MCF 10A (cell line): ENCODE data around the gene WDR4. TPM values are rescaled to one million over a fixed set of nuclear protein-coding genes. Genes with fewer than 3 reads are reported as not detected.

ENCODE experiments used
- BruUV-seq: library from RNA; stranded (reverse); fragments of 400-500 nt; replicated peaks from 2 replicates; lab custom pipeline; 2021; lab: Mats Ljungman, UMichigan
- CTCF ChIA-PET: fragments of 300-600 bp; sonication (Branson Sonifier 250); formaldehyde crosslinking; extraction: SDS; loops from one replicate; lab custom pipeline; 2021; ENCODE audit warnings: antibody characterized with exemption, inconsistent platforms; lab: Yijun Ruan, JAX
- POLR2A ChIA-PET: fragments of 300-600, 350-650 bp; sonication (Branson Sonifier 250); formaldehyde crosslinking; extraction: SDS; loops from one replicate; lab custom pipeline; 2020; ENCODE audit warnings: antibody characterized with exemption, inconsistent platforms; lab: Yijun Ruan, JAX
- DNase-seq: peaks from one replicate; pipeline ENCODE4 v3.0.0-alpha.2; 2018; ENCODE audit not compliant: unreplicated experiment
- H3K27ac Mint-ChIP-seq: one replicate; pipeline ENCODE4 v1.8.0; 2022; ENCODE audit warnings: mild to moderate bottlenecking, low read depth, mixed read lengths; ENCODE audit not compliant: unreplicated experiment
- H3K27me3 Mint-ChIP-seq: one replicate; pipeline ENCODE4 v1.8.0; 2022; ENCODE audit warnings: mixed read lengths; ENCODE audit not compliant: insufficient read depth, unreplicated experiment
- H3K36me3 Mint-ChIP-seq: one replicate; pipeline ENCODE4 v1.8.0; 2022; ENCODE audit warnings: mild to moderate bottlenecking, moderate library complexity, mixed read lengths; ENCODE audit not compliant: insufficient read depth, unreplicated experiment
- H3K4me1 Mint-ChIP-seq: one replicate; pipeline ENCODE4 v1.8.0; 2022; ENCODE audit warnings: mixed read lengths; ENCODE audit not compliant: insufficient read depth, unreplicated experiment
- H3K4me3 Mint-ChIP-seq: one replicate; pipeline ENCODE4 v1.8.0; 2022; ENCODE audit warnings: mild to moderate bottlenecking, moderate library complexity, mixed read lengths; ENCODE audit not compliant: unreplicated experiment
- H3K9me3 Mint-ChIP-seq: one replicate; pipeline ENCODE4 v1.8.0; 2022; ENCODE audit warnings: mixed read lengths; ENCODE audit not compliant: unreplicated experiment
- CTCF ChIP-seq: fragments of 200-600 bp; IDR thresholded peaks from one replicate; pipeline ENCODE4 v1.8.0; 2022; ENCODE audit warnings: antibody characterized with exemption, mild to moderate bottlenecking; ENCODE audit not compliant: unreplicated experiment
- intact Hi-C: fragments of 100-400 bp; cut with micrococcal nuclease; formaldehyde crosslinking; loops from 2 replicates; pipeline ENCODE4 v1.14.1; 2022
- total RNA-seq: library from RNA; stranded (reverse); gene quantifications from 2 replicates; pipeline ENCODE4 v1.2.3, GENCODE V29; 2022

The WDR4 gene
- total RNA-seq, 1 experiment from 2014 or later, result 34.4 TPM

DNA sequence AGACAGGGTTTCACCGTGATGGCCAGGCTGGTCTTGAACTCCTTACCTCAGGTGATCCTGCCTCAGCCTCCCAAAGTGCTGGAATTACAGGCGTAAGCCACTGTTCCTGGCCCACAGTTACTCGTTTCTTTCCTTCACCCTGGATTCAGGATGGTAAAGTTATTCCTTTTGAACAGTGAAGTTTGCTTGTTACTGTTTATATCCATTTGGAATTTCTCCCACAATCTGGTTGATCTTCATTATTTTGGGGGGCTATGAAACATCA, 43.0 kb downstream of the WDR4 start:
- no peak overlapping the region for H3K4me3 Mint-ChIP-seq
- H3K27me3 Mint-ChIP-seq, result no peaks in the 10 kb centered on the region
- H3K27ac Mint-ChIP-seq, result no peak overlapping the region
- peaks cover 47% of the 10 kb centered on the region for H3K36me3 Mint-ChIP-seq
- CTCF ChIA-PET, result interaction anchor here (0.6 kb wide), 3 partner anchors 242 to 353 kb away, joined by 3 to 5 read pairs (median 3); no protein-coding TSS in a partner anchor
- no TSS peak for BruUV-seq
- intact Hi-C loops, result no loop called here
- no peak for DNase-seq
- TF ChIP-seq CTCF, result no peak
- H3K4me1 Mint-ChIP-seq, result no peaks in the 10 kb centered on the region
- no peaks in the 10 kb centered on the region for H3K9me3 Mint-ChIP-seq
- POLR2A ChIA-PET, result interaction anchor here (0.7 to 1.4 kb wide), 2 partner anchors 13 to 17 kb away, joined by 3 to 4 read pairs; no protein-coding TSS in a partner anchor

DNA sequence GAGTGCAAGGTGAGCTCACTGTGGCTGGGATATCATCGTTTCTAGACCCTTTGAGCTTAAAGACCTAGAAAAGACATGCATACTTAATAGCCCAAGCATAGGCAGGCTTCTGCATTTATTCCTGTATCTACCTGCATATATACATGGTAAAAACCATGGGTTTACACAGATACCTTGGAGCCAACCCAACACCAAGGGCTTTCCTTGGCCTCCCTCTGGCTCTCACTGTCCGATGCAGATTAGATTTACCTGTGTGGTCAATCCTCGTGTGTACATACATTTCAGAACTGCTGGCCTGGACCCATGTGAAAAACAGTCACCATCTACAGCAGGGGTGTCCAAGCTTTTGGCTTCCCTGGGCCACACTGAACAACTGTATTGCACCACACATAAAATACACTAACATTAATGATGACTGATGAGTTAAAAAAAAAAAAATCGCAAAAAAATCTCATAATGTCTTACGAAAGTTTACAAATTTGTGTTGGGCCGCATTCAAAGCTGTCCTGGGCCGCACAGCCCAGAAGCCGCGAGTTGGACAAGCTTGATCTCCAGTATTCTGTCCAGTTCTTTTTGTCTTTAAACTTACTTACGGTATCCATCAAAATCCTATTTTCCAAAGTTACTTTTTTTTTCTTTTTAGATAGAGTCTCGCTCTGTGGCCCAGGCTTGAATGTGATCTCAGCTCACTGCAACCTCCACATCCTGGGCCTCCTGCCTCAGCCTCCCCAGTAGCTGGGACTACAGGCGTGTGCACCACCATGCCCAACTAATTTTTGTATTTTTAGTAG, 43.5 kb downstream of the WDR4 start:
- Mint-ChIP-seq H3K4me1 (no peaks in the 10 kb centered on the region), H3K27me3 (no peaks in the 10 kb centered on the region), H3K4me3 (no peak overlapping the region), H3K9me3 (no peaks in the 10 kb centered on the region), H3K27ac (no peak overlapping the region), H3K36me3 (peaks cover 46% of the 10 kb centered on the region)
- BruUV-seq, result no TSS peak
- TF ChIP-seq CTCF, result no peak
- ChIA-PET CTCF (interaction anchor here (0.6 to 1.1 kb wide), 4 partner anchors 242 to 352 kb away, joined by 3 to 5 read pairs (median 3); no protein-coding TSS in a partner anchor), POLR2A (interaction anchor here (0.6 to 1.4 kb wide), 4 partner anchors 12 to 565 kb away, joined by 3 to 4 read pairs (median 3); no protein-coding TSS in a partner anchor)
- no peak for DNase-seq
- intact Hi-C loops, result no loop called here

DNA sequence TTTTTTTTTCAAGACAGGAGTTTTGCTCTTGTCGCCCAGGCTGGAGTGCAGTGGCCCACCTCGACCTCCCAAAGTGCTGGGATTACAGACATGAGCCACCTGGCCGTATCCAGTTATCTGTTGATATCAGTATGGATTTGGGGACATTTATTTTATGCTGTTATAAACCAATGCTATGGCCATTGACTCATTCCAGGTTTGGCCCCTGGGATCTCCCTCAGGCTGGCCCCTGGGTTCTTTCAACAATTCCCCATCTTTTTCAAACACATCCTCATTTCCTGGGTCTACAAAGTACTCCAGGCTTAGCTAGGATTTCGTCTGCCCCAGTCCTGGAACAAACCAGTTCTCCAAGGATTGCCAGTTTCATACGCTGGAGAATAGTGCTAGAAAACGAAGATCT, 44.1 kb downstream of the WDR4 start:
- CTCF ChIA-PET, result interaction anchor here (1.1 kb wide), 1 partner anchor 242 kb away, joined by 3 read pairs; no protein-coding TSS in a partner anchor
- DNase-seq, result no peak
- POLR2A ChIA-PET, result interaction anchor here (0.6 to 1.4 kb wide), 2 partner anchors 18 to 564 kb away, joined by 3 to 4 read pairs; no protein-coding TSS in a partner anchor
- no peak overlapping the region for H3K27ac Mint-ChIP-seq
- H3K4me3 Mint-ChIP-seq, result no peak overlapping the region
- H3K36me3 Mint-ChIP-seq, result peaks cover 46% of the 10 kb centered on the region
- no peaks in the 10 kb centered on the region for H3K27me3 Mint-ChIP-seq
- H3K4me1 Mint-ChIP-seq, result no peaks in the 10 kb centered on the region
- H3K9me3 Mint-ChIP-seq, result no peaks in the 10 kb centered on the region
- no TSS peak for BruUV-seq
- intact Hi-C loops, result no loop called here
- no peak for TF ChIP-seq CTCF

DNA sequence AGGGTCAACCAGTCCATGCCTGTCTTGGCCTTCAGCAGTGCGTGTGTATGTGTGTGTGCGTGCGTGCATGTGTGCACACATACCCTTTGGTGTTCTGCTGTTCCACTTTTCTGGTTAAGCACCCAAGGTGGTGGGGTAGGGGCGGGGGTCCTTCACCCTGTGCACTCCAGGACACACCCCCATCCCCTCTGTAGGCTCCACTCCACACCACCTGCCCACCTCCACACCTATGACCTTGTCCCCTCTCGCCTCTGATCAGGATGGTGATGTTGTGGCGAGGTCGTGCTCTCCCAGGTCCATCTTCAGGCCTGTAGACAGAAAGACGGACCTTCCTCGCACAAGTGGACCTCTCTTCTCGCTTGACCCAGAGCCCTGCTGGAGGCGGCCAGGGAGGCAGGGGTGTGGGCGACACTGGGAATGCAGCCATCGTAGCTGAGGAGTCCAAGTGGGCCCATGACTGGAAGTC, 44.6 kb downstream of the WDR4 start:
- BruUV-seq, result no TSS peak
- intact Hi-C loops, result no loop called here
- no peak for DNase-seq
- H3K27me3 Mint-ChIP-seq, result no peaks in the 10 kb centered on the region
- no peaks in the 10 kb centered on the region for H3K9me3 Mint-ChIP-seq
- POLR2A ChIA-PET, result interaction anchor here (0.6 kb wide), 1 partner anchor 564 kb away, joined by 3 read pairs; no protein-coding TSS in a partner anchor
- no peak for TF ChIP-seq CTCF
- peaks cover 46% of the 10 kb centered on the region for H3K36me3 Mint-ChIP-seq
- no peaks in the 10 kb centered on the region for H3K4me1 Mint-ChIP-seq
- CTCF ChIA-PET, result interaction anchor here (1.1 kb wide), 1 partner anchor 242 kb away, joined by 3 read pairs; no protein-coding TSS in a partner anchor
- H3K4me3 Mint-ChIP-seq, result no peak overlapping the region
- H3K27ac Mint-ChIP-seq, result no peak overlapping the region
